ENCODE measurements around the gene HPS1.

DNA sequence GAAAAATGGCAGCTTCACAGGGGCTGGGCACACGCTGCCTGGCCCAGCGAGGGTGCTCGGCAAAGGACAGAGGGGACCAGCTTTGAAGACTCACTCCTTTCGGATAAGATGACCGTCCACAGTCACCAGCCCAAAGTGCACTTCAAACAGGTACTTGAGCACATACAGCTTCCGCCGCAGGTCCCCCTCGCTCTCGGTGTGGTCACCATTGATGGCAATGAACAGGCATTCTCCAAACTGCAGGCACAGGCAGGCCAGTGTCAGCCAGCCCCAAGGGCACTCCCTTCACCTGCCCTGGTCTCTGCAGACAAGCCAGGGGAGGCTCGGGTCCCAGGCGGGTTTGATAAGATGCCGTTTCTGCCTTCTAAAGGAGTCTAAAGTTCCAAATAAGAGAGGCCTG is 11.6 kb downstream of the HPS1 start:
- no peak for TF ChIP-seq POLR2A (IDR thresholded peaks at IDR 0.05)
- TF ChIP-seq POLR2AphosphoS5 (IDR thresholded peaks at IDR 0.05), result no peak
- TF ChIP-seq, protein P1, sequence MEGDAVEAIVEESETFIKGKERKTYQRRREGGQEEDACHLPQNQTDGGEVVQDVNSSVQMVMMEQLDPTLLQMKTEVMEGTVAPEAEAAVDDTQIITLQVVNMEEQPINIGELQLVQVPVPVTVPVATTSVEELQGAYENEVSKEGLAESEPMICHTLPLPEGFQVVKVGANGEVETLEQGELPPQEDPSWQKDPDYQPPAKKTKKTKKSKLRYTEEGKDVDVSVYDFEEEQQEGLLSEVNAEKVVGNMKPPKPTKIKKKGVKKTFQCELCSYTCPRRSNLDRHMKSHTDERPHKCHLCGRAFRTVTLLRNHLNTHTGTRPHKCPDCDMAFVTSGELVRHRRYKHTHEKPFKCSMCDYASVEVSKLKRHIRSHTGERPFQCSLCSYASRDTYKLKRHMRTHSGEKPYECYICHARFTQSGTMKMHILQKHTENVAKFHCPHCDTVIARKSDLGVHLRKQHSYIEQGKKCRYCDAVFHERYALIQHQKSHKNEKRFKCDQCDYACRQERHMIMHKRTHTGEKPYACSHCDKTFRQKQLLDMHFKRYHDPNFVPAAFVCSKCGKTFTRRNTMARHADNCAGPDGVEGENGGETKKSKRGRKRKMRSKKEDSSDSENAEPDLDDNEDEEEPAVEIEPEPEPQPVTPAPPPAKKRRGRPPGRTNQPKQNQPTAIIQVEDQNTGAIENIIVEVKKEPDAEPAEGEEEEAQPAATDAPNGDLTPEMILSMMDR (IDR thresholded peaks at IDR 0.05), result no peak
- TF ChIP-seq EP300 (IDR thresholded peaks at IDR 0.05), result no peak
